H9 (cell line): ENCODE data around the gene MYRF. TPM values are rescaled to one million over a fixed set of nuclear protein-coding genes. Genes with fewer than 3 reads are reported as not detected.

Experiments
- DNase-seq: peaks from one replicate; pipeline ENCODE4 v3.0.0-alpha.2; 2017
- H2AFZ ChIP-seq: one replicate; pipeline ENCODE4 v1.6.1; 2013; ENCODE audit warnings: mild to moderate bottlenecking, low read length, control low read depth, moderate library complexity
- H2AK5ac ChIP-seq: 2 replicates; pipeline ENCODE4 v1.6.1; 2013; ENCODE audit warnings: low read length, control low read depth, mixed read lengths; ENCODE audit not compliant: insufficient read length
- H2BK120ac ChIP-seq: one replicate; pipeline ENCODE4 v1.6.1; 2013; ENCODE audit warnings: low read depth, mild to moderate bottlenecking, low read length, control low read depth, inconsistent platforms; ENCODE audit not compliant: poor library complexity, severe bottlenecking
- H2BK12ac ChIP-seq: 2 replicates; pipeline ENCODE4 v1.6.1; 2013; ENCODE audit warnings: low read length, control low read depth, mixed read lengths, low read depth; ENCODE audit not compliant: insufficient read length
- H2BK15ac ChIP-seq: 2 replicates; pipeline ENCODE4 v1.6.1; 2013; ENCODE audit warnings: low read depth, low read length, control low read depth
- H2BK20ac ChIP-seq: one replicate; pipeline ENCODE4 v1.6.1; 2013; ENCODE audit warnings: low read depth, mild to moderate bottlenecking, low read length, control low read depth, inconsistent platforms; ENCODE audit not compliant: poor library complexity, severe bottlenecking
- H2BK5ac ChIP-seq: 2 replicates; pipeline ENCODE4 v1.6.1; 2013; ENCODE audit warnings: low read length, control low read depth, mixed read lengths; ENCODE audit not compliant: insufficient read length
- H3K14ac ChIP-seq: 2 replicates; pipeline ENCODE4 v1.6.1; 2013; ENCODE audit warnings: low read length, control low read depth; ENCODE audit not compliant: insufficient read depth
- H3K18ac ChIP-seq: 2 replicates; pipeline ENCODE4 v1.6.1; 2013; ENCODE audit warnings: low read depth, mild to moderate bottlenecking, mixed read lengths, low read length, control low read depth; ENCODE audit not compliant: insufficient read length
- H3K23ac ChIP-seq: 2 replicates; pipeline ENCODE4 v1.6.1; 2013; ENCODE audit warnings: low read length, control low read depth, mixed read lengths, low read depth; ENCODE audit not compliant: insufficient read length
- H3K23me2 ChIP-seq: 2 replicates; pipeline ENCODE4 v1.6.1; 2013; ENCODE audit warnings: low read depth, mild to moderate bottlenecking, mixed read lengths, low read length, control low read depth; ENCODE audit not compliant: insufficient read length, poor library complexity, severe bottlenecking
- H3K27ac ChIP-seq: 2 replicates; pipeline ENCODE4 v1.5.1; 2013; ENCODE audit warnings: low read length, control low read depth, mixed read lengths, low read depth; ENCODE audit not compliant: insufficient read length
- H3K27me3 ChIP-seq: 2 replicates; pipeline ENCODE4 v1.6.1; 2013; ENCODE audit warnings: low read length, control low read depth, inconsistent platforms; ENCODE audit not compliant: insufficient read depth
- H3K4ac ChIP-seq: 2 replicates; pipeline ENCODE4 v1.6.1; 2013; ENCODE audit warnings: low read depth, mild to moderate bottlenecking, control low read depth, inconsistent platforms, low read length, moderate library complexity
- H3K4me1 ChIP-seq: 2 replicates; pipeline ENCODE4 v1.6.1; 2013; ENCODE audit warnings: low read length, control low read depth, inconsistent platforms; ENCODE audit not compliant: insufficient read depth
- H3K4me2 ChIP-seq: 2 replicates; pipeline ENCODE4 v1.6.1; 2013; ENCODE audit warnings: low read length, control low read depth, mixed read lengths; ENCODE audit not compliant: insufficient read length, insufficient read depth
- H3K56ac ChIP-seq: 2 replicates; pipeline ENCODE4 v1.6.1; 2013; ENCODE audit warnings: low read depth, mild to moderate bottlenecking, mixed read lengths, low read length, control low read depth; ENCODE audit not compliant: insufficient read length
- H3K79me1 ChIP-seq: 2 replicates; pipeline ENCODE4 v1.6.1; 2013; ENCODE audit warnings: low read depth, mild to moderate bottlenecking, moderate library complexity, low read length, control low read depth, inconsistent platforms; ENCODE audit not compliant: insufficient read depth, poor library complexity, severe bottlenecking
- H3K79me2 ChIP-seq: 2 replicates; pipeline ENCODE4 v1.6.1; 2013; ENCODE audit warnings: low read length, control low read depth, inconsistent platforms; ENCODE audit not compliant: insufficient read depth
- H3K9ac ChIP-seq: 2 replicates; pipeline ENCODE4 v1.6.1; 2013; ENCODE audit warnings: low read length, control low read depth, mixed read lengths; ENCODE audit not compliant: insufficient read length; ENCODE audit errors: extremely low read depth
- H3K9me3 ChIP-seq: one replicate; pipeline ENCODE4 v1.6.1; 2013; ENCODE audit warnings: low read depth, low read length, inconsistent platforms; ENCODE audit not compliant: control insufficient read depth
- H3T11ph ChIP-seq: one replicate; pipeline ENCODE4 v1.6.1; 2013; ENCODE audit warnings: mild to moderate bottlenecking, low read length, control low read depth, inconsistent platforms
- H4K20me1 ChIP-seq: one replicate; pipeline ENCODE4 v1.6.1; 2013; ENCODE audit not compliant: control insufficient read depth, insufficient read length, insufficient read depth
- H4K5ac ChIP-seq: 2 replicates; pipeline ENCODE4 v1.6.1; 2013; ENCODE audit warnings: low read depth, mild to moderate bottlenecking, mixed read lengths, low read length, control low read depth; ENCODE audit not compliant: insufficient read length
- H4K8ac ChIP-seq: replicated peaks from 2 replicates; pipeline ENCODE4 v1.6.1; 2013; ENCODE audit warnings: low read length, control low read depth, mixed read lengths, low read depth; ENCODE audit not compliant: insufficient read length
- H4K91ac ChIP-seq: 2 replicates; pipeline ENCODE4 v1.6.1; 2013; ENCODE audit warnings: low read depth, mild to moderate bottlenecking, moderate library complexity, mixed read lengths, low read length, control low read depth; ENCODE audit not compliant: insufficient read length
- H3K27ac Mint-ChIP-seq, 3 experiments: 2 replicates in 2 of 3; 3 replicates in 1 of 3; pipeline ENCODE4 v1.8.0; 2020 to 2021; ENCODE audit warnings: mixed read lengths in 3 of 3, mild to moderate bottlenecking in 1 of 3, moderate library complexity in 1 of 3
- H3K27me3 Mint-ChIP-seq: 2 replicates; pipeline ENCODE4 v1.8.0; 2021; ENCODE audit warnings: low read depth, mild to moderate bottlenecking, moderate library complexity, mixed read lengths
- H3K36me3 Mint-ChIP-seq, 3 experiments: 2 replicates in 2 of 3; 3 replicates in 1 of 3; pipeline ENCODE4 v1.8.0; 2020 to 2021; ENCODE audit warnings: low read depth in 3 of 3, mixed read lengths in 3 of 3; ENCODE audit not compliant: insufficient read depth in 1 of 3
- H3K4me1 Mint-ChIP-seq, 2 experiments: 2 replicates each; pipeline ENCODE4 v1.8.0; 2020; ENCODE audit warnings: mixed read lengths in 2 of 2
- H3K4me3 Mint-ChIP-seq, 2 experiments: 2 replicates in 1 of 2; 3 replicates in 1 of 2; pipeline ENCODE4 v1.8.0; 2020 to 2021; ENCODE audit warnings: mild to moderate bottlenecking in 2 of 2, mixed read lengths in 2 of 2, moderate library complexity in 1 of 2
- H3K9me3 Mint-ChIP-seq, 2 experiments: 2 replicates in 1 of 2; 3 replicates in 1 of 2; pipeline ENCODE4 v1.8.0; 2020; ENCODE audit warnings: mild to moderate bottlenecking in 2 of 2, mixed read lengths in 2 of 2, moderate library complexity in 1 of 2
- WGBS: extraction: QIAGEN DNeasy Blood & Tissue Kit; methylation state at CpG from one replicate; pipeline ENCODE4 v1.1.7; 2013; ENCODE audit warnings: missing lambda C conversion rate, low lambda C conversion rate, mixed read lengths; ENCODE audit not compliant: insufficient read length; ENCODE audit errors: extremely low coverage; 5-methylcytosine and 5-hydroxymethylcytosine counted together
- long read RNA-seq: library from polyadenylated mRNA; unstranded; transcript quantifications from one replicate; pipeline ENCODE4 v2.0.0, GENCODE V29; 2020
- total RNA-seq: library from RNA; stranded (reverse); gene quantifications from 2 replicates; pipeline ENCODE4 v1.2.1, GENCODE V29; 2021
- TF ChIP-seq, protein P1 (sequence below): fragments of 200-600 bp; sonication (generic); conservative IDR thresholded peaks from 3 replicates; pipeline ENCODE4 v1.8.0; 2021; ENCODE audit warnings: antibody characterized with exemption, mild to moderate bottlenecking

MYRF gene
- total RNA-seq = 12.9 and 13.9 TPM in 2 replicates
- long read RNA-seq, partial matches to known transcripts = 14 of 25 reads
- long read RNA-seq, other reads (novel, unspliced or antisense) = 11 of 25 reads

DNA sequence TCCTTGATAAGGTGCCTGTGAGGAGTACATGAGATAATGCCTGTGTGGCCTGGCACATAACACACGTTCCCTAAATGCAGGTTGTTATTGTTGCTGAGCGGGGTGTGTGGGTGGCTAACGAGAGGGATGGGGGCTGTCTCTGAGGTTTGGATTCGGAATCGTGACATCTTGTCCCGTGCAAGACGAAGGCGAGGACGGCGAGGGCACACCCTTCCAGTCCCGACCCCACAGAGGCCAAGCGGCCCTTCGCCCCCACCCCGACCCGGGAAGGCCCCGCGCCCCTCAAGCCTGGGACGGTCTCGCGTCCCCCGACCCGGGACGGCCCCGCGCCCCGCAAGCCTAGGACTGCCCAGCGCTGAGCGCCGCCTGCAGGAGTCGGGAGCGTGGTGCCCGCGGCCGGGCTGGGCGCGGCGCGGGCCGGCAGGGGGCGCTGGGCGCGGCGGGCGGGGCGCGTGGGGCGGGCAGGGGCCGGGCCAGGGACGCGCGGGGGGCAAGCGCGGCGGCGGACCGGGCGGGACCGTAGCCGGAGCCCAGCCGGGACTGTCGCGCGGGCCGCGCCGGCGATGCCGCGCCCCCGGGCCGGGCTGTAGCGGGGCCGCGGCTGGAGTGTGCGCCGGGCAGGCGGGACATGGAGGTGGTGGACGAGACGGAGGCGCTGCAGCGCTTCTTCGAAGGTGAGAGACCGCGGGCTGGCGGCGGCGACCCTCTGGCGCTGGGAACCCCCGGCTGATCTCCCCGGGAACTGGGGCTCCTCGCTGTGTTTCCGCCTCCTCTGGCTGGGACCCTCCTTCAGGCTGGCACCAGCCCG is at the start of gene MYRF:
Gene MYRF (plus strand): TSS at position 520 of the 808 bp plus-strand sequence. CDS start 109 bp downstream, at position 629.
- Mint-ChIP-seq H3K4me1 (peaks cover 54 to 72% of the 10 kb centered on the region in 2 experiments), H3K27ac (no peak within 1 kb of the TSS; a peak in 1 of 7 replicates), H3K9me3 (peaks cover 0 to 3% of the 10 kb centered on the region in 2 experiments; a peak in 1 of 5 replicates), H3K36me3 (no peaks in the 10 kb centered on the region), H3K27me3 (peaks cover 38% of the 10 kb centered on the region), H3K4me3 (peak within 1 kb of the TSS; percentile 69 to 86)
- Histone ChIP-seq H2BK120ac (no peak within 1 kb of the TSS), H2BK15ac (no peak within 1 kb of the TSS), H2BK5ac (no peak within 1 kb of the TSS), H3K4ac (no peak within 1 kb of the TSS), H2BK20ac (no peak within 1 kb of the TSS), H4K20me1 (no peaks in the 10 kb centered on the region), H3K27ac (no peak within 1 kb of the TSS), H3K18ac (no peak within 1 kb of the TSS), H4K91ac (no peak within 1 kb of the TSS), H3K79me2 (no peaks in the 10 kb centered on the region), H3K23me2 (peaks cover 5% of the 10 kb centered on the region), H3K9me3 (no peaks in the 10 kb centered on the region), H3T11ph (no peak within 1 kb of the TSS), H4K5ac (no peak within 1 kb of the TSS), H2AFZ (no peak within 1 kb of the TSS), H2BK12ac (no peak within 1 kb of the TSS), H3K9ac (no peak within 1 kb of the TSS), H3K27me3 (peaks cover 8% of the 10 kb centered on the region; the same call in 1 of the 2 replicates), H3K4me1 (peaks cover 6% of the 10 kb centered on the region; the same call in 1 of the 2 replicates), H3K56ac (no peak within 1 kb of the TSS), H3K14ac (peak within 1 kb of the TSS; percentile 71), H2AK5ac (no peak within 1 kb of the TSS), H3K79me1 (no peaks in the 10 kb centered on the region), H3K4me2 (peak within 1 kb of the TSS; percentile 61), H3K23ac (no peak within 1 kb of the TSS), H4K8ac (no peak within 1 kb of the TSS)
- TF ChIP-seq, protein P1, sequence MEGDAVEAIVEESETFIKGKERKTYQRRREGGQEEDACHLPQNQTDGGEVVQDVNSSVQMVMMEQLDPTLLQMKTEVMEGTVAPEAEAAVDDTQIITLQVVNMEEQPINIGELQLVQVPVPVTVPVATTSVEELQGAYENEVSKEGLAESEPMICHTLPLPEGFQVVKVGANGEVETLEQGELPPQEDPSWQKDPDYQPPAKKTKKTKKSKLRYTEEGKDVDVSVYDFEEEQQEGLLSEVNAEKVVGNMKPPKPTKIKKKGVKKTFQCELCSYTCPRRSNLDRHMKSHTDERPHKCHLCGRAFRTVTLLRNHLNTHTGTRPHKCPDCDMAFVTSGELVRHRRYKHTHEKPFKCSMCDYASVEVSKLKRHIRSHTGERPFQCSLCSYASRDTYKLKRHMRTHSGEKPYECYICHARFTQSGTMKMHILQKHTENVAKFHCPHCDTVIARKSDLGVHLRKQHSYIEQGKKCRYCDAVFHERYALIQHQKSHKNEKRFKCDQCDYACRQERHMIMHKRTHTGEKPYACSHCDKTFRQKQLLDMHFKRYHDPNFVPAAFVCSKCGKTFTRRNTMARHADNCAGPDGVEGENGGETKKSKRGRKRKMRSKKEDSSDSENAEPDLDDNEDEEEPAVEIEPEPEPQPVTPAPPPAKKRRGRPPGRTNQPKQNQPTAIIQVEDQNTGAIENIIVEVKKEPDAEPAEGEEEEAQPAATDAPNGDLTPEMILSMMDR = peak; percentile 60
- DNase-seq = peak; percentile 66
- no CpG with 5 or more reads among the region's 93 CpGs for WGBS
